ENCODE results near the gene PHF20. TPM values are rescaled to one million over a fixed set of nuclear protein-coding genes. Genes with fewer than 3 reads are reported as not detected.

The PHF20 gene
- total RNA-seq, 2 donors from 2014 or later = 17.6 to 25.1 TPM

GRCh38 chr20:35974256-35974655 lies 202.4 kb downstream of the PHF20 start:
- no peak for ATAC-seq
- no peak overlapping the region for H3K4me3 ChIP-seq
- H3K9me3 ChIP-seq = no peaks in the 10 kb centered on the region
- TF ChIP-seq CTCF (IDR thresholded peaks at IDR 0.05) = no peak
- TF ChIP-seq POLR2A (IDR thresholded peaks at IDR 0.05) = no peak
- H3K27me3 ChIP-seq = no peaks in the 10 kb centered on the region
- WGBS, 2 donors = 71 to 81% methylated on average over 4 of the region's 4 CpGs
- no peaks in the 10 kb centered on the region for H3K36me3 ChIP-seq (replicated peaks in 1 of 2; ENCODE audit: insufficient read depth in 1 of 2, low read depth in 2 of 2)
- H3K4me1 ChIP-seq = no peaks in the 10 kb centered on the region
- intact Hi-C loops (cut with DNase I) = no loop called here
- no peak overlapping the region for H3K27ac ChIP-seq
- DNase-seq = no peak

- TF ChIP-seq POLR2A (IDR thresholded peaks at IDR 0.05) (no peak), CTCF (IDR thresholded peaks at IDR 0.05) (no peak)
- no peaks in the 10 kb centered on the region for H3K9me3 ChIP-seq
- no peak overlapping the region for H3K27ac ChIP-seq
- no peak overlapping the region for H3K4me3 ChIP-seq
- H3K36me3 ChIP-seq (replicated peaks in 1 of 2; ENCODE audit: insufficient read depth in 1 of 2, low read depth in 2 of 2) = no peaks in the 10 kb centered on the region
- 64 to 76% methylated on average over 9 of the region's 9 CpGs for WGBS, 2 donors
- no peaks in the 10 kb centered on the region for H3K4me1 ChIP-seq
- intact Hi-C loops (cut with DNase I) = no loop called here
- DNase-seq = no peak
- ATAC-seq = no peak
- no peaks in the 10 kb centered on the region for H3K27me3 ChIP-seq
Measured at GRCh38 chr20:35975576-35976373, 204.0 kb downstream of the PHF20 start.

- intact Hi-C loops (cut with DNase I) = no loop called here
- 75 to 78% methylated on average over 9 of the region's 9 CpGs for WGBS, 2 donors
- Histone ChIP-seq H3K4me3 (no peak overlapping the region), H3K9me3 (no peaks in the 10 kb centered on the region), H3K27ac (no peak overlapping the region), H3K4me1 (no peaks in the 10 kb centered on the region), H3K27me3 (no peaks in the 10 kb centered on the region), H3K36me3 (replicated peaks in 1 of 2; ENCODE audit: insufficient read depth in 1 of 2, low read depth in 2 of 2) (no peaks in the 10 kb centered on the region)
- DNase-seq (no peak), ATAC-seq (no peak)
- TF ChIP-seq CTCF (IDR thresholded peaks at IDR 0.05) (no peak), POLR2A (IDR thresholded peaks at IDR 0.05) (no peak)
Measured at GRCh38 chr20:35978041-35978513, 206.3 kb downstream of the PHF20 start.

GRCh38 chr20:35979544-35979943 lies 207.7 kb downstream of the PHF20 start:
- H3K36me3 ChIP-seq (replicated peaks in 1 of 2; ENCODE audit: insufficient read depth in 1 of 2, low read depth in 2 of 2) = no peaks in the 10 kb centered on the region
- H3K27me3 ChIP-seq = no peaks in the 10 kb centered on the region
- intact Hi-C loops (cut with DNase I) = no loop called here
- no peak overlapping the region for H3K27ac ChIP-seq
- H3K9me3 ChIP-seq = no peaks in the 10 kb centered on the region
- 57 to 58% methylated on average over 5 of the region's 5 CpGs for WGBS, 2 donors
- no peak overlapping the region for H3K4me3 ChIP-seq
- DNase-seq (no peak), ATAC-seq (no peak)
- TF ChIP-seq CTCF (IDR thresholded peaks at IDR 0.05) (no peak), POLR2A (IDR thresholded peaks at IDR 0.05) (no peak)
- no peaks in the 10 kb centered on the region for H3K4me1 ChIP-seq

- 51 to 73% methylated on average over 3 of the region's 3 CpGs for WGBS, 2 donors
- TF ChIP-seq POLR2A (IDR thresholded peaks at IDR 0.05) (no peak), CTCF (IDR thresholded peaks at IDR 0.05) (no peak)
- no peaks in the 10 kb centered on the region for H3K36me3 ChIP-seq (replicated peaks in 1 of 2; ENCODE audit: insufficient read depth in 1 of 2, low read depth in 2 of 2)
- no peaks in the 10 kb centered on the region for H3K27me3 ChIP-seq
- no peak overlapping the region for H3K27ac ChIP-seq
- ATAC-seq = no peak
- no peaks in the 10 kb centered on the region for H3K4me1 ChIP-seq
- intact Hi-C loops (cut with DNase I) = loop anchor here (5.0 kb wide), 1 partner anchor 160 kb away; no protein-coding TSS in a partner anchor
- no peak for DNase-seq
- no peak overlapping the region for H3K4me3 ChIP-seq
- H3K9me3 ChIP-seq = no peaks in the 10 kb centered on the region
Measured at GRCh38 chr20:35981969-35982368, 210.2 kb downstream of the PHF20 start.
